ENCODE results near the gene PTPRN2. TPM values are rescaled to one million over a fixed set of nuclear protein-coding genes. Genes with fewer than 3 reads are reported as not detected.

PTPRN2 gene
- total and polyA plus RNA-seq, 2 donors (not counting 3 experiments of a cell fraction or from before 2014, with no cell fraction given): 0.62 to 0.88 TPM

DNA sequence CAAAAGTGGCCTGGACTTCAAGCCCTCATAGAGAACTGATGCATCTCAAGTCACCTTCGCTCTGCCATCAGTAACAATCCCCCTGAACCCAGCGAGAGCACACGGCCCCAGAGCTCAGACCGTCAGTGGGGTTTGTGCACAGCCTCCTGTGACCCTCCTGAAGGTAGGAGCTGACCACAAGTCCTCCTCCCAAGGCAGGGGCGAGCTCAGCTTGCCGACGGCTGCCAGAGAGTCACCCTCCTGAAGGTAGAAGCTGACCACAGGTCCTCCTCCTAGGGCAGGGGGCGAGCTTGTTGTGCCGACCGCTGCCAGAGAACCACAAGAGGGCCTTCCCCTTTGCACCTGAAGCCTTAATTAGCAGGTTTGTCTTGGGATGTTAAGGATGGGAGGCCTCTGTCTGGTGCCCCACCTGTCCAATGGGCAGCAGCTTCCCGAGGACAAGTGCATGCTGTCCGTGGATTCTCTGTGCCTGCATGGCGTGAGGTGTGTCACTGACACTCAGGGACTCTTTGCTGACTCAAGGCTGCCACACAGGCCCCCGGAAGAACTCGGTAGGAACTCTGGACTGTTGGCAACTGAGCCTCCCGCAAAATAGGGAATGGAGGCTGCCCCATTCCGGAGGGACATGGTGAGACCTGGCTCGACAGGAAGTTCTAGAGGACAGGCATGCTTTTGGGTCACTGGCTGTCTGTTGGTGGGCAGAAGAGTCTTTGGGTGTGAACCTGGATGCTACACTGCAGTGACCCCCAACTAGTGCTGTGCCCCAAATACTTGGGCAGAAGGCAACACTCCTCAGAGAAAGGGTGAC, 763.4 kb downstream of the PTPRN2 start:
- POLR2A ChIA-PET: no interaction called here
- H3K36me3 ChIP-seq (ENCODE audit: control insufficient read depth in 2 of 2, extremely low read depth in 1 of 2, insufficient read depth in 2 of 2, low read length in 2 of 2): no peaks in the 10 kb centered on the region

More for the DNA sequence above, 763.4 kb downstream of the PTPRN2 start:
- Histone ChIP-seq H3K9me3 (replicated peaks; ENCODE audit: control insufficient read depth, insufficient read depth, low read length) (peaks cover 3% of the 10 kb centered on the region), H3K27ac (ENCODE audit: insufficient read depth, low read depth, low read length) (no peak overlapping the region), H3K9me1 (replicated peaks; ENCODE audit: control insufficient read depth, extremely low read depth, insufficient read depth, low read length) (no peaks in the 10 kb centered on the region), H3K4me1 (ENCODE audit: control insufficient read depth, extremely low read depth, insufficient read depth, low read length) (no peaks in the 10 kb centered on the region), H2AFZ (ENCODE audit: low read depth, low read length) (no peak overlapping the region), H3K79me2 (ENCODE audit: control insufficient read depth, insufficient read depth, low read length) (no peaks in the 10 kb centered on the region), H3K9ac (replicated peaks; ENCODE audit: extremely low read depth, insufficient read depth, low read length) (no peak overlapping the region), H3K27me3 (ENCODE audit: control insufficient read depth in 2 of 2, insufficient read depth in 2 of 2, low read length in 2 of 2) (no peaks in the 10 kb centered on the region), H3K4me3 (replicated peaks in 1 of 3; ENCODE audit: insufficient read depth in 1 of 3, low read depth in 1 of 3, low read length in 3 of 3) (no peak overlapping the region), H3K4me2 (ENCODE audit: insufficient read depth, low read length) (no peak overlapping the region), H4K20me1 (replicated peaks; ENCODE audit: control insufficient read depth, extremely low read depth, insufficient read depth, low read length) (no peaks in the 10 kb centered on the region)
- intact Hi-C loops (cut with micrococcal nuclease) (no loop called here), dilution Hi-C loops (cut with MboI; ENCODE audit: extremely low pct_ligation_motif_present, low sequenced_read_pairs) (no loop called here)
- CTCF ChIA-PET: no interaction called here
- no TSS peak for BruUV-seq (replicated peaks)
- TF ChIP-seq POLR2A (IDR thresholded peaks at IDR 0.05; ENCODE audit: low read depth, low read length) (no peak), GATA2 (IDR thresholded peaks at IDR 0.05; ENCODE audit: insufficient read depth, insufficient read length, low read depth, low read length) (no peak), POLR2AphosphoS5 (IDR thresholded peaks at IDR 0.05; ENCODE audit: insufficient read depth, low read depth, low read length) (no peak), EZH2 (IDR thresholded peaks at IDR 0.05; ENCODE audit: borderline replicate concordance, low read depth, low read length, severe bottlenecking) (no peak), FOS (IDR thresholded peaks at IDR 0.05; ENCODE audit: borderline replicate concordance, insufficient read depth, low read length) (no peak), JUN (IDR thresholded peaks at IDR 0.05; ENCODE audit: borderline replicate concordance, insufficient read depth, insufficient read length, low read depth) (no peak), MYC (IDR thresholded peaks at IDR 0.05; ENCODE audit: low read depth, low read length) (no peak)
- TF ChIP-seq, protein P1, sequence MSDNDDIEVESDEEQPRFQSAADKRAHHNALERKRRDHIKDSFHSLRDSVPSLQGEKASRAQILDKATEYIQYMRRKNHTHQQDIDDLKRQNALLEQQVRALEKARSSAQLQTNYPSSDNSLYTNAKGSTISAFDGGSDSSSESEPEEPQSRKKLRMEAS (IDR thresholded peaks at IDR 0.05; ENCODE audit: insufficient read depth, insufficient read length): no peak
- TF ChIP-seq, protein P2, sequence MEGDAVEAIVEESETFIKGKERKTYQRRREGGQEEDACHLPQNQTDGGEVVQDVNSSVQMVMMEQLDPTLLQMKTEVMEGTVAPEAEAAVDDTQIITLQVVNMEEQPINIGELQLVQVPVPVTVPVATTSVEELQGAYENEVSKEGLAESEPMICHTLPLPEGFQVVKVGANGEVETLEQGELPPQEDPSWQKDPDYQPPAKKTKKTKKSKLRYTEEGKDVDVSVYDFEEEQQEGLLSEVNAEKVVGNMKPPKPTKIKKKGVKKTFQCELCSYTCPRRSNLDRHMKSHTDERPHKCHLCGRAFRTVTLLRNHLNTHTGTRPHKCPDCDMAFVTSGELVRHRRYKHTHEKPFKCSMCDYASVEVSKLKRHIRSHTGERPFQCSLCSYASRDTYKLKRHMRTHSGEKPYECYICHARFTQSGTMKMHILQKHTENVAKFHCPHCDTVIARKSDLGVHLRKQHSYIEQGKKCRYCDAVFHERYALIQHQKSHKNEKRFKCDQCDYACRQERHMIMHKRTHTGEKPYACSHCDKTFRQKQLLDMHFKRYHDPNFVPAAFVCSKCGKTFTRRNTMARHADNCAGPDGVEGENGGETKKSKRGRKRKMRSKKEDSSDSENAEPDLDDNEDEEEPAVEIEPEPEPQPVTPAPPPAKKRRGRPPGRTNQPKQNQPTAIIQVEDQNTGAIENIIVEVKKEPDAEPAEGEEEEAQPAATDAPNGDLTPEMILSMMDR (IDR thresholded peaks at IDR 0.05; ENCODE audit: extremely low read depth in 1 of 2, insufficient read depth in 1 of 2, low read depth in 1 of 2, low read length in 2 of 2): no peak
- DNase-seq (ENCODE audit: low read depth, low spot score) (no peak), FAIRE-seq (no peak)

Measured in endothelial cell of umbilical vein (primary cell).